Mammary epithelial cell (primary cell): ENCODE data around the gene HELZ2.

Experiments used
- CTCF ChIP-seq, 2 donors: IDR thresholded peaks in 1 of 2; conservative IDR thresholded peaks in 1 of 2; 2 replicates each; pipeline ENCODE4 v1.5.1; 2011 to 2012; ENCODE audit warnings: inconsistent platforms in 2 of 2, low read length in 2 of 2, mild to moderate bottlenecking in 2 of 2, control low read depth in 1 of 2, low read depth in 1 of 2; ENCODE audit not compliant: insufficient read depth in 1 of 2; ENCODE audit errors: extremely low read depth in 1 of 2
- EZH2 ChIP-seq: IDR thresholded peaks from 2 replicates; pipeline ENCODE4 v1.6.1; 2012; ENCODE audit warnings: low read length, inconsistent platforms, borderline replicate concordance

- no peak for TF ChIP-seq CTCF (conservative IDR thresholded peaks at IDR 0.05 in 1 of 2, IDR thresholded peaks at IDR 0.05 in 1 of 2; ENCODE audit: extremely low read depth in 1 of 2, insufficient read depth in 1 of 2, low read depth in 1 of 2, low read length in 2 of 2)
- TF ChIP-seq EZH2, result no peak
Observed at GRCh38 chr20:63577317-63577894, 3.4 kb upstream of the HELZ2 start.
